ENCODE measurements around the gene NOS1AP. TPM values are rescaled to one million over a fixed set of nuclear protein-coding genes. Genes with fewer than 3 reads are reported as not detected.

The NOS1AP gene
- total RNA-seq, 4 donors from 2014 or later: 0.31 to 12.7 (median 1.7) TPM

DNA sequence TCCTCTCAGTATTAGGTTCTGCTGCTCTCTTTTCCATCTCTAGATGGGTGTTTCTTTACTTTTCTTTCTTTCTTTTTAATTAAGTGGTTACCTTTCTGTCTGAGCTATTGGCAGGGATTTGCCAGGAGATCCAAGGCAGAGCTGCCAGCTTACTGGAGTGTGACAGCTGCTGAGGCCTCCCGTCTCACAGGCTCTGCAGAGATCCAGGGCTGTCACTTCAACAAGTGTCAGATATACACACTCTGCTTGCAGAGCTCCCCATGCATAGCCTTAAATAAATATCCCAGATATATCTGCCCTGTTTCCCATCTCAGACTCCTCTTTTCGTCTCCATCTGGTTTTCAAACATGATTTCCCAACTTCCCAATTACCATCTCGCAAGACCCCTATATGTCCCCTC, 124.3 kb downstream of the NOS1AP start:
- 45 to 53% methylated on average over 3 of the region's 3 CpGs for WGBS, 2 donors
- H3K27ac ChIP-seq: no peak overlapping the region
- DNase-seq: no peak
- H3K36me3 ChIP-seq: no peaks in the 10 kb centered on the region
- H3K4me1 ChIP-seq: peaks cover 0 to 20% (median 0%) of the 10 kb centered on the region in 3 donors
- intact Hi-C loops (cut with DNase I): no loop called here
- no peaks in the 10 kb centered on the region for H3K9me3 ChIP-seq
- H3K4me3 ChIP-seq: no peak overlapping the region
- H3K27me3 ChIP-seq: no peaks in the 10 kb centered on the region
- no peak for TF ChIP-seq POLR2A (IDR thresholded peaks at IDR 0.05)
- TF ChIP-seq, protein P1, sequence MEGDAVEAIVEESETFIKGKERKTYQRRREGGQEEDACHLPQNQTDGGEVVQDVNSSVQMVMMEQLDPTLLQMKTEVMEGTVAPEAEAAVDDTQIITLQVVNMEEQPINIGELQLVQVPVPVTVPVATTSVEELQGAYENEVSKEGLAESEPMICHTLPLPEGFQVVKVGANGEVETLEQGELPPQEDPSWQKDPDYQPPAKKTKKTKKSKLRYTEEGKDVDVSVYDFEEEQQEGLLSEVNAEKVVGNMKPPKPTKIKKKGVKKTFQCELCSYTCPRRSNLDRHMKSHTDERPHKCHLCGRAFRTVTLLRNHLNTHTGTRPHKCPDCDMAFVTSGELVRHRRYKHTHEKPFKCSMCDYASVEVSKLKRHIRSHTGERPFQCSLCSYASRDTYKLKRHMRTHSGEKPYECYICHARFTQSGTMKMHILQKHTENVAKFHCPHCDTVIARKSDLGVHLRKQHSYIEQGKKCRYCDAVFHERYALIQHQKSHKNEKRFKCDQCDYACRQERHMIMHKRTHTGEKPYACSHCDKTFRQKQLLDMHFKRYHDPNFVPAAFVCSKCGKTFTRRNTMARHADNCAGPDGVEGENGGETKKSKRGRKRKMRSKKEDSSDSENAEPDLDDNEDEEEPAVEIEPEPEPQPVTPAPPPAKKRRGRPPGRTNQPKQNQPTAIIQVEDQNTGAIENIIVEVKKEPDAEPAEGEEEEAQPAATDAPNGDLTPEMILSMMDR (IDR thresholded peaks at IDR 0.05): no peak

DNA sequence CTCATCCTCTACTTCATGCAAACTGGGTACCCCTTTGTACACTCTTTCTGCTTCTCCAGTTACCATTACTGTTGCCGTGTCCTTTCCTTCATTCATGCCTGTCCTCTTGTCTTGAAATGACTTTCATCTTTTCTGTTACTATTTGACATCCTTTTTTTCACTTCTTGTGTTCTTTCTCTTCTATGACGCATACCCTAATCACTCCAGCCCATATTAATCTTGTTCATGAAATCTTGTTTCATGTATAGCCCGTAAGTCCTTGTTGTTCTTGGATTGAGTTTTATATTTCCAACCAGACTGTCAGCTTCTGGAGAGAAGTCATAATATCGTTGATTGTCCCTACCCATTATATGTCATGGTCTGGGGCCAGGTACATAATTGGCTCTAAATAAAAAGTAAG, 126.1 kb downstream of the NOS1AP start:
- H3K27me3 ChIP-seq: no peaks in the 10 kb centered on the region
- DNase-seq: no peak
- no peak overlapping the region for H3K4me3 ChIP-seq
- H3K27ac ChIP-seq: no peak overlapping the region
- no peaks in the 10 kb centered on the region for H3K9me3 ChIP-seq
- 50 to 67% methylated on average over 4 of the region's 4 CpGs for WGBS, 2 donors
- intact Hi-C loops (cut with DNase I): no loop called here
- no peak for TF ChIP-seq POLR2A (IDR thresholded peaks at IDR 0.05)
- TF ChIP-seq, protein P1 (IDR thresholded peaks at IDR 0.05): no peak
- H3K4me1 ChIP-seq: peaks cover 0 to 20% (median 0%) of the 10 kb centered on the region in 3 donors
- H3K36me3 ChIP-seq: no peaks in the 10 kb centered on the region

DNA sequence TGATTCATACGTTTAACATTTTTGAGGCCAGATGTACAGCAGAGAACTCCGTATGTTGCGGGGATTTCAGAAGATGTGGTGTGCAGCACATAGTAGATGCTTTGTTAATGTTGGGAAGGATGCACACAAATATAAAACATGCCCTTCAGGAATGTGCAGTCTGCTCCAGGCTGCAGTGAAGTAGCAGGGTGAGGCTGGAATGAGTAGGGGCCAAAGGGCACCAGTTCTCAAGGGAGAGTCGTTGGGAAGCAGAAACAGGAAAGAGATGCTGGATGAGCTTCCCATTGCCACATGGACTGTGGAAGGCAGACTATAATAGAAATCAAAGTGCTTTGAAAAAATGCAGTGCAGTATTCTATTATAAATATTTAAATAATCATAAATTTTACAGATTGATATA, 126.9 kb downstream of the NOS1AP start:
- no peaks in the 10 kb centered on the region for H3K36me3 ChIP-seq
- TF ChIP-seq, protein P1 (IDR thresholded peaks at IDR 0.05): no peak
- no peak for TF ChIP-seq POLR2A (IDR thresholded peaks at IDR 0.05)
- H3K27me3 ChIP-seq: no peaks in the 10 kb centered on the region
- peaks cover 0 to 20% (median 0%) of the 10 kb centered on the region in 3 donors for H3K4me1 ChIP-seq
- H3K9me3 ChIP-seq: no peaks in the 10 kb centered on the region
- WGBS, 2 donors: 66 to 84% methylated on average over 4 of the region's 4 CpGs
- no peak for DNase-seq
- intact Hi-C loops (cut with DNase I): no loop called here
- H3K27ac ChIP-seq: no peak overlapping the region
- H3K4me3 ChIP-seq: no peak overlapping the region

DNA sequence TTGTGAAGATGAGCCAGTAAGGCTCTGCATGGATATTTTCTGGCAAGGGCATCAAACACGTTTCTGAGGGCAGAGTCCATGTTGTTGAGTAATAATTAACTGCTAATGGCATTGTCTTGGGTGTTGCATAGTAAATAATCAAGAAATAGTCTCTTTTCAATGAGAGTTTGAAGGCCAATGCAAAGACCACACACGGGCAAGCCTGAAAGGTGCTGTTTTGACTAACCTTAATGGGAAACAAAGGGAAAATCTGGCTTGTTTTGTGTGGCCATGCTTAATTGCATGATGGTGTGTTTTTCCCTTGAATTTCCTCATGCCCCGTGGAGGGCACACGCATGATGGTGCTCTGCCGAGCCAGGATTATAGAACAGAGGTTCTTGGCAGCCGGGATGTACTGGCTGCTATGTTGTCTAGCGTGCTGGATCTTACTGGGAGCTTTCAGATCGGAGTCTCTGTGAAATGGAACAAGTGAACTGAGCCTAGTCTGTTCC, 127.6 kb downstream of the NOS1AP start:
- Histone ChIP-seq H3K27me3 (no peaks in the 10 kb centered on the region), H3K36me3 (no peaks in the 10 kb centered on the region), H3K4me3 (no peak overlapping the region), H3K4me1 (peaks cover 0 to 14% (median 0%) of the 10 kb centered on the region in 3 donors), H3K9me3 (no peaks in the 10 kb centered on the region), H3K27ac (peak overlapping the region in 1 of 4 donors; percentile 47)
- 55 to 82% methylated on average over 2 to 7 of the region's 8 CpGs for WGBS, 2 donors
- no peak for DNase-seq
- intact Hi-C loops (cut with DNase I): no loop called here
- no peak for TF ChIP-seq POLR2A (IDR thresholded peaks at IDR 0.05)
- TF ChIP-seq, protein P1 (IDR thresholded peaks at IDR 0.05): no peak

DNA sequence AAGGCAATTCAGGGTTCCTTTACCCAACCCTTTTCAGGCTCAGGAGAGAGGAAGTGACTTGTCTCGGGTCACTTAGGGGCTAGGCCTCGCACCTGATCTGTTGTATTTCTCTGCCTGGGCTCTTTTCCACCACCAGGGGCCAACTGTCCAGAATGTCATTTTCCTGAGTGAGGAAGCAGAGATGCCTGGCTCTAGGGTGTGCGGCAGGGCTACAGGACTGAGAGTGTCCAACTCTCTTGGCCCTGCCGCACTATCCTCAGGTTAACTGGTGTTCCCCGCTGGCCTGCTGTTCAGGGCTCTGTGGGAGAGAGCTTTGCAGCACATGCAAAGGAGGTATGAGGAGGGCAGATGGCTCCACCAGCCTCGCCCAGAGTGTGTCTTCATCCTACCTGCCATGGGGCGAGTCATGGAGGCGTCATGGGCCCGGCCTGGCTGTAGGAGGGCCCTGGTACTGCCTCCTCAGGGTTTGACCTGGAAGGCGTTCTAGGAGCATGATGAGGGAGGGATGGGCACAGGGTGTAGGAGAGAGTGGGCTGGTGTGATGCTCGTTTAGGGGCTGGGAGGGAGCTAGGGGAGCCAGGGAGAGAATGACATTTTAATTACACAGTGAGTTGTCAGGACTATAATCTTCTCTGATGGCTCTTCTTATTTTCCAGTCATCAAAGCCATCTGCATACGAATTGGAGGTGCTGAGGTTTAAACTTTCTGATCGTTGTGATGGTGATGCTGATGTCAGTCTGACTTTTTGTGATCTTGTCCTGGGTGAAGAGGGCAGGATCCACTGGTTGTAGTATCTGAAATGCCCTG, 128.3 kb downstream of the NOS1AP start:
- no peak for TF ChIP-seq POLR2A (IDR thresholded peaks at IDR 0.05)
- TF ChIP-seq, protein P1 (IDR thresholded peaks at IDR 0.05): no peak
- Histone ChIP-seq H3K36me3 (no peaks in the 10 kb centered on the region), H3K27me3 (no peaks in the 10 kb centered on the region), H3K4me1 (peaks cover 0 to 11% (median 0%) of the 10 kb centered on the region in 3 donors), H3K27ac (peak overlapping the region in 1 of 4 donors; percentile 47), H3K9me3 (no peaks in the 10 kb centered on the region), H3K4me3 (no peak overlapping the region)
- WGBS, 2 donors: 56 to 73% methylated on average over 5 of the region's 13 CpGs
- no peak for DNase-seq
- intact Hi-C loops (cut with DNase I): no loop called here
